Measurements from ENCODE around the gene MCTP1. TPM values are rescaled to one million over a fixed set of nuclear protein-coding genes. Genes with fewer than 3 reads are reported as not detected.
A peak's percentile ranks its signal among the peaks of the same experiment; 100 is the strongest.

MCTP1 gene
- total and polyA plus RNA-seq, 9 of the 15 experiments (the other 6 are each of a cell fraction or from before 2014, with no cell fraction given), result 0.04 to 0.93 (median 0.06) TPM; not detected in 4

DNA sequence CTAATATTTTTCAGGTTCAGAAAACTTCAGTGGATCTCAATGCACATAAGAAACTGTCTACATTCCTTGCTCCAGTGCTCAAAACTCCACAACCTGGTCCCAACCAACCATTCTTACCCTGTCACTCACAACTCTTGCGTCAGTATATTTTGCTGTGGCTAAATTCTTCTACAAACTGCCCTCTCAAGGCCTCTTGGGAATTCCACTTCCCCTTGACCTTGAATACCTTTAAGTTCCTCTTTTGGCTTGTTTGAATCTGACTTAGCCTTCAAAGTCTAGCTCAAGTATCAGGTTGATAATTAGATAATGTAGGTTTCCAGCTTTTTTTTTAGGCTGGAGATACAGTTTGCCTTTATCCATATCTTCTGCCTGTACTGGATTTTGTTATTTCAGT, 538.2 kb downstream of the MCTP1 start (continued):
- 0 out of 2 replicates have a peak, but pooled peaks have one; percentile 30 for TF ChIP-seq ZNF584 (CRISPR knock-in tag; IDR thresholded peaks at IDR 0.05; ENCODE audit: low read depth)
- TF ChIP-seq, protein P1, sequence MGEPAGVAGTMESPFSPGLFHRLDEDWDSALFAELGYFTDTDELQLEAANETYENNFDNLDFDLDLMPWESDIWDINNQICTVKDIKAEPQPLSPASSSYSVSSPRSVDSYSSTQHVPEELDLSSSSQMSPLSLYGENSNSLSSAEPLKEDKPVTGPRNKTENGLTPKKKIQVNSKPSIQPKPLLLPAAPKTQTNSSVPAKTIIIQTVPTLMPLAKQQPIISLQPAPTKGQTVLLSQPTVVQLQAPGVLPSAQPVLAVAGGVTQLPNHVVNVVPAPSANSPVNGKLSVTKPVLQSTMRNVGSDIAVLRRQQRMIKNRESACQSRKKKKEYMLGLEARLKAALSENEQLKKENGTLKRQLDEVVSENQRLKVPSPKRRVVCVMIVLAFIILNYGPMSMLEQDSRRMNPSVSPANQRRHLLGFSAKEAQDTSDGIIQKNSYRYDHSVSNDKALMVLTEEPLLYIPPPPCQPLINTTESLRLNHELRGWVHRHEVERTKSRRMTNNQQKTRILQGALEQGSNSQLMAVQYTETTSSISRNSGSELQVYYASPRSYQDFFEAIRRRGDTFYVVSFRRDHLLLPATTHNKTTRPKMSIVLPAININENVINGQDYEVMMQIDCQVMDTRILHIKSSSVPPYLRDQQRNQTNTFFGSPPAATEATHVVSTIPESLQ (CRISPR knock-in tag; IDR thresholded peaks at IDR 0.05), result no peak
- TF ChIP-seq NR2C1 (IDR thresholded peaks at IDR 0.05), result no peak
- 0 out of 2 replicates have a peak, but pooled peaks have one; percentile 16 for TF ChIP-seq NR2C1 (tag; IDR thresholded peaks at IDR 0.05)
- no peak for TF ChIP-seq NFXL1 (CRISPR knock-in tag; IDR thresholded peaks at IDR 0.05)
- TF ChIP-seq, protein P2, sequence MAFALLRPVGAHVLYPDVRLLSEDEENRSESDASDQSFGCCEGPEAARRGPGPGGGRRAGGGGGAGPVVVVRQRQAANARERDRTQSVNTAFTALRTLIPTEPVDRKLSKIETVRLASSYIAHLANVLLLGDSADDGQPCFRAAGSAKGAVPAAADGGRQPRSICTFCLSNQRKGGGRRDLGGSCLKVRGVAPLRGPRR (CRISPR knock-in tag; IDR thresholded peaks at IDR 0.05), result no peak
- no peak for TF ChIP-seq RAD51 (IDR thresholded peaks at IDR 0.05; ENCODE audit: borderline replicate concordance, low read depth)
- TF ChIP-seq, protein P3, sequence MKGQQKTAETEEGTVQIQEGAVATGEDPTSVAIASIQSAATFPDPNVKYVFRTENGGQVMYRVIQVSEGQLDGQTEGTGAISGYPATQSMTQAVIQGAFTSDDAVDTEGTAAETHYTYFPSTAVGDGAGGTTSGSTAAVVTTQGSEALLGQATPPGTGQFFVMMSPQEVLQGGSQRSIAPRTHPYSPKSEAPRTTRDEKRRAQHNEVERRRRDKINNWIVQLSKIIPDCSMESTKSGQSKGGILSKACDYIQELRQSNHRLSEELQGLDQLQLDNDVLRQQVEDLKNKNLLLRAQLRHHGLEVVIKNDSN (CRISPR knock-in tag; IDR thresholded peaks at IDR 0.05), result no peak
- TF ChIP-seq, protein P4, sequence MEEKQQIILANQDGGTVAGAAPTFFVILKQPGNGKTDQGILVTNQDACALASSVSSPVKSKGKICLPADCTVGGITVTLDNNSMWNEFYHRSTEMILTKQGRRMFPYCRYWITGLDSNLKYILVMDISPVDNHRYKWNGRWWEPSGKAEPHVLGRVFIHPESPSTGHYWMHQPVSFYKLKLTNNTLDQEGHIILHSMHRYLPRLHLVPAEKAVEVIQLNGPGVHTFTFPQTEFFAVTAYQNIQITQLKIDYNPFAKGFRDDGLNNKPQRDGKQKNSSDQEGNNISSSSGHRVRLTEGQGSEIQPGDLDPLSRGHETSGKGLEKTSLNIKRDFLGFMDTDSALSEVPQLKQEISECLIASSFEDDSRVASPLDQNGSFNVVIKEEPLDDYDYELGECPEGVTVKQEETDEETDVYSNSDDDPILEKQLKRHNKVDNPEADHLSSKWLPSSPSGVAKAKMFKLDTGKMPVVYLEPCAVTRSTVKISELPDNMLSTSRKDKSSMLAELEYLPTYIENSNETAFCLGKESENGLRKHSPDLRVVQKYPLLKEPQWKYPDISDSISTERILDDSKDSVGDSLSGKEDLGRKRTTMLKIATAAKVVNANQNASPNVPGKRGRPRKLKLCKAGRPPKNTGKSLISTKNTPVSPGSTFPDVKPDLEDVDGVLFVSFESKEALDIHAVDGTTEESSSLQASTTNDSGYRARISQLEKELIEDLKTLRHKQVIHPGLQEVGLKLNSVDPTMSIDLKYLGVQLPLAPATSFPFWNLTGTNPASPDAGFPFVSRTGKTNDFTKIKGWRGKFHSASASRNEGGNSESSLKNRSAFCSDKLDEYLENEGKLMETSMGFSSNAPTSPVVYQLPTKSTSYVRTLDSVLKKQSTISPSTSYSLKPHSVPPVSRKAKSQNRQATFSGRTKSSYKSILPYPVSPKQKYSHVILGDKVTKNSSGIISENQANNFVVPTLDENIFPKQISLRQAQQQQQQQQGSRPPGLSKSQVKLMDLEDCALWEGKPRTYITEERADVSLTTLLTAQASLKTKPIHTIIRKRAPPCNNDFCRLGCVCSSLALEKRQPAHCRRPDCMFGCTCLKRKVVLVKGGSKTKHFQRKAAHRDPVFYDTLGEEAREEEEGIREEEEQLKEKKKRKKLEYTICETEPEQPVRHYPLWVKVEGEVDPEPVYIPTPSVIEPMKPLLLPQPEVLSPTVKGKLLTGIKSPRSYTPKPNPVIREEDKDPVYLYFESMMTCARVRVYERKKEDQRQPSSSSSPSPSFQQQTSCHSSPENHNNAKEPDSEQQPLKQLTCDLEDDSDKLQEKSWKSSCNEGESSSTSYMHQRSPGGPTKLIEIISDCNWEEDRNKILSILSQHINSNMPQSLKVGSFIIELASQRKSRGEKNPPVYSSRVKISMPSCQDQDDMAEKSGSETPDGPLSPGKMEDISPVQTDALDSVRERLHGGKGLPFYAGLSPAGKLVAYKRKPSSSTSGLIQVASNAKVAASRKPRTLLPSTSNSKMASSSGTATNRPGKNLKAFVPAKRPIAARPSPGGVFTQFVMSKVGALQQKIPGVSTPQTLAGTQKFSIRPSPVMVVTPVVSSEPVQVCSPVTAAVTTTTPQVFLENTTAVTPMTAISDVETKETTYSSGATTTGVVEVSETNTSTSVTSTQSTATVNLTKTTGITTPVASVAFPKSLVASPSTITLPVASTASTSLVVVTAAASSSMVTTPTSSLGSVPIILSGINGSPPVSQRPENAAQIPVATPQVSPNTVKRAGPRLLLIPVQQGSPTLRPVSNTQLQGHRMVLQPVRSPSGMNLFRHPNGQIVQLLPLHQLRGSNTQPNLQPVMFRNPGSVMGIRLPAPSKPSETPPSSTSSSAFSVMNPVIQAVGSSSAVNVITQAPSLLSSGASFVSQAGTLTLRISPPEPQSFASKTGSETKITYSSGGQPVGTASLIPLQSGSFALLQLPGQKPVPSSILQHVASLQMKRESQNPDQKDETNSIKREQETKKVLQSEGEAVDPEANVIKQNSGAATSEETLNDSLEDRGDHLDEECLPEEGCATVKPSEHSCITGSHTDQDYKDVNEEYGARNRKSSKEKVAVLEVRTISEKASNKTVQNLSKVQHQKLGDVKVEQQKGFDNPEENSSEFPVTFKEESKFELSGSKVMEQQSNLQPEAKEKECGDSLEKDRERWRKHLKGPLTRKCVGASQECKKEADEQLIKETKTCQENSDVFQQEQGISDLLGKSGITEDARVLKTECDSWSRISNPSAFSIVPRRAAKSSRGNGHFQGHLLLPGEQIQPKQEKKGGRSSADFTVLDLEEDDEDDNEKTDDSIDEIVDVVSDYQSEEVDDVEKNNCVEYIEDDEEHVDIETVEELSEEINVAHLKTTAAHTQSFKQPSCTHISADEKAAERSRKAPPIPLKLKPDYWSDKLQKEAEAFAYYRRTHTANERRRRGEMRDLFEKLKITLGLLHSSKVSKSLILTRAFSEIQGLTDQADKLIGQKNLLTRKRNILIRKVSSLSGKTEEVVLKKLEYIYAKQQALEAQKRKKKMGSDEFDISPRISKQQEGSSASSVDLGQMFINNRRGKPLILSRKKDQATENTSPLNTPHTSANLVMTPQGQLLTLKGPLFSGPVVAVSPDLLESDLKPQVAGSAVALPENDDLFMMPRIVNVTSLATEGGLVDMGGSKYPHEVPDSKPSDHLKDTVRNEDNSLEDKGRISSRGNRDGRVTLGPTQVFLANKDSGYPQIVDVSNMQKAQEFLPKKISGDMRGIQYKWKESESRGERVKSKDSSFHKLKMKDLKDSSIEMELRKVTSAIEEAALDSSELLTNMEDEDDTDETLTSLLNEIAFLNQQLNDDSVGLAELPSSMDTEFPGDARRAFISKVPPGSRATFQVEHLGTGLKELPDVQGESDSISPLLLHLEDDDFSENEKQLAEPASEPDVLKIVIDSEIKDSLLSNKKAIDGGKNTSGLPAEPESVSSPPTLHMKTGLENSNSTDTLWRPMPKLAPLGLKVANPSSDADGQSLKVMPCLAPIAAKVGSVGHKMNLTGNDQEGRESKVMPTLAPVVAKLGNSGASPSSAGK (IDR thresholded peaks at IDR 0.05), result no peak
- TF ChIP-seq ZNF175 (CRISPR knock-in tag; IDR thresholded peaks at IDR 0.05; ENCODE audit: low read depth), result peak; percentile 55; the same call in 1 of the 2 replicates
- 0 out of 2 replicates have a peak, but pooled peaks have one; percentile 32 for TF ChIP-seq JUND (IDR thresholded peaks at IDR 0.05; ENCODE audit: borderline replicate concordance, low read depth, low read length)
- TF ChIP-seq JUND (tag; IDR thresholded peaks at IDR 0.05; ENCODE audit: borderline replicate concordance, low read depth, low read length), result no peak
- 0 out of 2 replicates have a peak, but pooled peaks have one; percentile 26 for TF ChIP-seq ZNF644 (tag; IDR thresholded peaks at IDR 0.05; ENCODE audit: low read depth)
- 0 out of 2 replicates have a peak, but pooled peaks have one; percentile 10 for TF ChIP-seq CREM (IDR thresholded peaks at IDR 0.05; ENCODE audit: low read depth)
